ENCODE measurements around the gene RNF44. TPM values are rescaled to one million over a fixed set of nuclear protein-coding genes. Genes with fewer than 3 reads are reported as not detected.
"Not testable (repeated sequence)": the region's sequence is repeated elsewhere in the genome, so short reads cannot be mapped to it uniquely, and the experiment has no call there.

Gene RNF44
- total RNA-seq, 2 donors from 2014 or later: 10.7 to 12.4 TPM

DNA sequence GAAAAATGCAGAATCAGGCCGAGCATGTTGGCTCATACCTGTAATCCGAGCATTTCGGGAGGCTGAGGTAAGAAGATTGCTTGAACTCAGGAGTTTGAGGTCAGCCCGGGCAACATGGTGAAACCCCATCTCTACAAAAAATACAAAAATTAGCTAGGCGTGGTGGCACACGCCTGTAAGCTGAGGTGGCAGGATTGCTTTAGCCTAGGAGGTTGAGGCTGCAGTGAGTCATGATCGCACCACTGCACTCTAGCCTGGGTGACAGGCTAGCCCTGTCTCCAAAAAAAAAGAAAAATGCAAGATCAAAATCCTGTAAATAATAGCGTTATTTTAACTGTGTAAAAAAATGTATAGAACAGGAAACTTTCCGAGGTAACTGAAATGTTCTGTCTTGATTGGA lies 39.4 kb downstream of the RNF44 start:
- Histone ChIP-seq H3K4me3 (no peak overlapping the region), H3K27me3 (no peaks in the 10 kb centered on the region), H3K36me3 (peaks cover 94% of the 10 kb centered on the region), H3K9me3 (no peaks in the 10 kb centered on the region), H3K4me1 (no peaks in the 10 kb centered on the region), H3K27ac (no peak overlapping the region)
- TF ChIP-seq, protein P1, sequence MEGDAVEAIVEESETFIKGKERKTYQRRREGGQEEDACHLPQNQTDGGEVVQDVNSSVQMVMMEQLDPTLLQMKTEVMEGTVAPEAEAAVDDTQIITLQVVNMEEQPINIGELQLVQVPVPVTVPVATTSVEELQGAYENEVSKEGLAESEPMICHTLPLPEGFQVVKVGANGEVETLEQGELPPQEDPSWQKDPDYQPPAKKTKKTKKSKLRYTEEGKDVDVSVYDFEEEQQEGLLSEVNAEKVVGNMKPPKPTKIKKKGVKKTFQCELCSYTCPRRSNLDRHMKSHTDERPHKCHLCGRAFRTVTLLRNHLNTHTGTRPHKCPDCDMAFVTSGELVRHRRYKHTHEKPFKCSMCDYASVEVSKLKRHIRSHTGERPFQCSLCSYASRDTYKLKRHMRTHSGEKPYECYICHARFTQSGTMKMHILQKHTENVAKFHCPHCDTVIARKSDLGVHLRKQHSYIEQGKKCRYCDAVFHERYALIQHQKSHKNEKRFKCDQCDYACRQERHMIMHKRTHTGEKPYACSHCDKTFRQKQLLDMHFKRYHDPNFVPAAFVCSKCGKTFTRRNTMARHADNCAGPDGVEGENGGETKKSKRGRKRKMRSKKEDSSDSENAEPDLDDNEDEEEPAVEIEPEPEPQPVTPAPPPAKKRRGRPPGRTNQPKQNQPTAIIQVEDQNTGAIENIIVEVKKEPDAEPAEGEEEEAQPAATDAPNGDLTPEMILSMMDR (IDR thresholded peaks at IDR 0.05): no peak
- DNase-seq (ENCODE audit: low spot score): no peak

DNA sequence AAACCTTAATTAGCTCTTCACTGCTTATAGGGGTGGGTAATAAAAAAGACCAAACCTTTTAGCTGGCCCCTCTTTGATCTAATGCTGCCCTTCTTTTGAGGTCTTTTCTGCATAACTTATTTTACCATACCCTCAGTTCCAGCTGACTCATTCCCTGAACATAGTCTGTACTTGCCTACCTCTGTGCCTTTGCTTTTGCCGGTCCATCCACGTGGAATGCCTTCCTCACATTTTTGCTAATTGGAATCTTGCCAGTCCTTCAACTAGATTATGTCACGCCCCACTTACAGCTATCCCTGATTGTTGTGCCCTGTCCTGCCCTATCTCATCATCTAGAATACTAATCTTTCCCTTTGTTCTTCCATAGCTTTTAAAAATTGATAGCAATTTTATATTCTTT lies 44.8 kb downstream of the RNF44 start:
- Histone ChIP-seq H3K9me3 (no peaks in the 10 kb centered on the region), H3K4me3 (no peak overlapping the region), H3K36me3 (peaks cover 88% of the 10 kb centered on the region), H3K4me1 (no peaks in the 10 kb centered on the region), H3K27ac (no peak overlapping the region), H3K27me3 (no peaks in the 10 kb centered on the region)
- TF ChIP-seq, protein P1 (IDR thresholded peaks at IDR 0.05): no peak
- DNase-seq (ENCODE audit: low spot score): no peak

DNA sequence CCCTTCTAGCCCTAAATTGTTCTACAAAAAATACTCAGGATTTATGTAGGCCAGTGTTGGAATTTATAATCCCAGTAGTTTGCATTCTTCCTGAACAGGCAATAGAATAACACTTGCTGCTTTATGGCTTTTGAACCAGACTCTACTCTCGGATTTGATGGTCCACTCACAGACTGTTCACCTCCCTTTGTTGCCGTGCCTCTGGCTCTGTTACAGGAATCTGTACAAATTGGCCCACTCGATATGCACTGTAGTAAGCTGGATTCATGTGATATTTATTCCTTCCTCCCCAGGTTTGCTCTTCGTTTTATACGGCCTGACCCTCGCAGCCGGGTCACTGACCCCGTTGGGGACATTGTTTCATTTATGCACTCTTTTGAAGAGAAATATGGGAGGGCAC lies 45.3 kb downstream of the RNF44 start:
- Histone ChIP-seq H3K9me3 (no peaks in the 10 kb centered on the region), H3K4me3 (no peak overlapping the region), H3K4me1 (no peaks in the 10 kb centered on the region), H3K36me3 (peaks cover 87% of the 10 kb centered on the region), H3K27me3 (no peaks in the 10 kb centered on the region), H3K27ac (no peak overlapping the region)
- TF ChIP-seq, protein P1 (IDR thresholded peaks at IDR 0.05): no peak
- no peak for DNase-seq (ENCODE audit: low spot score)

DNA sequence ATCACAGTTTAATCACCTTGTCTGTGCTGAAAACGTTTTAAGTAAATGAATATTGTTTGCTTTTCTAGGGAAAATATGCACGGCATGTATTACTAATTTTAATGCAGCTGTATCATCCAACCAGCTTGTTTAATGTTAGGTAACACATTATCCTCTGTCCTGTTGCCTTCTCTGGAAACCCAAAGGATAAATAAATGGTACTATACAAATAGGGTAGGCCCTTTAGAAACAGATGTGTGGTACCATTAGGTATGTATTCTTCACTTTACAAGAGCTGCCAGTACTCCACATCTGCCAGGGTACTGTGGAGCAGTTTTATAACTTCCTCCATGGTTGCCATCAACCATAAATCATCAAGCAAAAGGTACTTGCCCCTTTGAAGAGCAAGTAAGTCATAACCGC lies 46.1 kb downstream of the RNF44 start:
- H3K27ac ChIP-seq: no peak overlapping the region
- no peaks in the 10 kb centered on the region for H3K9me3 ChIP-seq
- H3K4me1 ChIP-seq: no peaks in the 10 kb centered on the region
- H3K27me3 ChIP-seq: no peaks in the 10 kb centered on the region
- no peak for DNase-seq (ENCODE audit: low spot score)
- TF ChIP-seq, protein P1 (IDR thresholded peaks at IDR 0.05): no peak
- peaks cover 87% of the 10 kb centered on the region for H3K36me3 ChIP-seq
- H3K4me3 ChIP-seq: no peak overlapping the region

DNA sequence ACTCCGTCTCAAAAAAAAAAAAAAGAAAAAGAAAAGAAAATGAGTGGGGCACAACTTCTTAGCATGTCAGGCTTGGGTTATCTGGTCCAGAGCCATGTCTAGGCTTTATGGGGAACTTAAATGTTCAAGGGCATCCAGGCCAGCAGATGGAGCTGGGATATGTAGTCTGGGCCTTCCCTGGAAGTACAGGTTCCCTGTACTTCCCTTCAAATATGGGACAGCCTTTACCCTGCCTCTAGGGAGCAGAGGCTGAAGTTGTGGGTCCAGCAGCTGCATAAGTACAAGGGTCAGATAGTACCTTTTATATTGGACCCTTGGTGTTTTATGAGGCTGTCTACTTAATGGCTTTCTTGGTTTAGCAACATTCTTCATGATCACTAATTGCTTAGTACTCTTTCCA lies 46.9 kb downstream of the RNF44 start:
- H3K36me3 ChIP-seq: peaks cover 82% of the 10 kb centered on the region

DNA sequence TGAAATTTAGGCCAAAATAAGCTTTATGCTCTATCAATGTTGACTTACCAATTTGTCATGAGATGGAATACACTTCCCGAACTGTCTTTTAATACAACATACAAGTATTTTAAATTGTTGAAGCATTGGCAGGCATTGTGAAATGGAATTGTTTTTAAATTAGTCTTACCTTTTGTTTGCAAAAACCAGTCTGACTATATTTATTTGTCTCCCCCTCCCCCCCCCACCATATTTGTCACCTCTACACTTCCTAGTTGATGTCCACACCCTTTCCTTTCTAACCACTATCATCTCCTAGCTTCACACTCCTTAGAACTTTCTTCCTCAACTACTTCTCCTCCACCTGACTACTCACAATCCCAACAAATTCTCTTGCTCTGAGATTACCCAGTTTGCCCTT lies 48.1 kb downstream of the RNF44 start:
- TF ChIP-seq, protein P1 (IDR thresholded peaks at IDR 0.05): no peak
- H3K36me3 ChIP-seq: peaks cover 71% of the 10 kb centered on the region
- H3K4me1 ChIP-seq: no peaks in the 10 kb centered on the region

More for the DNA sequence above, 46.9 kb downstream of the RNF44 start:
- Histone ChIP-seq H3K4me3 (no peak overlapping the region), H3K27ac (no peak overlapping the region), H3K9me3 (no peaks in the 10 kb centered on the region), H3K4me1 (no peaks in the 10 kb centered on the region), H3K27me3 (no peaks in the 10 kb centered on the region)
- TF ChIP-seq, protein P1 (IDR thresholded peaks at IDR 0.05): no peak
- DNase-seq (ENCODE audit: low spot score): no peak

DNA sequence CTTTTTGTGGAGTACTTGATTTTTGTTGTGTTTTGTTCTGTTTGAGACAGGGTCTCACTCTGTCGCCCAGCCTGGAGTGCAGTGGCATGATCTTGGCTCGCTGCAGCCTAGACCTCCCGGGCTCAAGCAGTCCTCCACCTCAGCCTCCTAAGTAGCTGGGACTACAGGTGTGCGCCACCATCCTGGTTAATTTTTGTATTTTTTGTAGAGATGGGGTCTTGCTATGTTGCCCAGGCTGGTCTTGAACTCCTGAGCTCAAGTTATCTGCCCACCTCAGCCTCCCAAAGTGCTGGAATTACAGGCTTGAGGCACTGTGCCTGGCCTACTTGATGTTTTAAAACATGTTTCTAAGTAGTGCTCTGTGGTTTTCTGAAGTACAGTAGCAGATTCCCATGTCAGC lies 50.0 kb downstream of the RNF44 start:
- not testable (repeated sequence) for H3K9me3 ChIP-seq; H3K27ac ChIP-seq; H3K27me3 ChIP-seq; H3K4me1 ChIP-seq; H3K4me3 ChIP-seq; DNase-seq (ENCODE audit: low spot score)
- H3K36me3 ChIP-seq: peaks cover 52% of the 10 kb centered on the region

More for the DNA sequence above, 48.1 kb downstream of the RNF44 start:
- Histone ChIP-seq H3K4me3 (no peak overlapping the region), H3K9me3 (no peaks in the 10 kb centered on the region), H3K27ac (no peak overlapping the region), H3K27me3 (no peaks in the 10 kb centered on the region)
- DNase-seq (ENCODE audit: low spot score): no peak
